Stimulated activated CD4-positive, alpha-beta T cell treated with anti-CD3 and anti-CD28 coated beads, Interleukin-4, amount 100 ng/mL, for 4 hours (primary cell): Measurements from ENCODE around the gene TENM3.
"Not testable (repeated sequence)": the region's sequence is repeated elsewhere in the genome, so short reads cannot be mapped to it uniquely, and the experiment has no call there.

Experiments
- DNase-seq, 2 experiments: peaks; one replicate each; pipeline ENCODE4 v3.0.0-alpha.2; 2020

TENM3 gene

DNA sequence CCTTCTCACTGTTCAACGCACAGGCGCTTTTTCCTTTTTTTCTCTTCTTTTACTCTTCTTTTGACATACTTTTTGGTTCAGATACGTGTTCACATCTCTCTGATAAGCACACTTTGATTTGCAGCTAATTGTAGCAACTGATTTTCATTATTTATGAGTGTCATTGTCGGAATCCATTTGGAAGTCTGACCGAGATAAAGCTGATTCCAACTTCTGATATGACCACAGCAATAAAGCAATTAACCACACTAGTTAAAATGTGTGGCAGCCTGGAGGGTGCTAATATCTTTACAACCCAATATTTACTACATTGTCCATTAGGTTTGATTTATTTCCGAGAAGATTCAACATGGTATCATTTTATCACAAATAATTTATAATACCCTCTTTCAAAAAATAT lies 101.8 kb downstream of the TENM3 start:
- no peak for DNase-seq

GRCh38 chr4:182346250-182346649 lies 103.0 kb downstream of the TENM3 start:
- no peak for DNase-seq

- DNase-seq, result no peak
These were observed 103.6 kb downstream of the TENM3 start for GRCh38 chr4:182346675-182347375.

DNA sequence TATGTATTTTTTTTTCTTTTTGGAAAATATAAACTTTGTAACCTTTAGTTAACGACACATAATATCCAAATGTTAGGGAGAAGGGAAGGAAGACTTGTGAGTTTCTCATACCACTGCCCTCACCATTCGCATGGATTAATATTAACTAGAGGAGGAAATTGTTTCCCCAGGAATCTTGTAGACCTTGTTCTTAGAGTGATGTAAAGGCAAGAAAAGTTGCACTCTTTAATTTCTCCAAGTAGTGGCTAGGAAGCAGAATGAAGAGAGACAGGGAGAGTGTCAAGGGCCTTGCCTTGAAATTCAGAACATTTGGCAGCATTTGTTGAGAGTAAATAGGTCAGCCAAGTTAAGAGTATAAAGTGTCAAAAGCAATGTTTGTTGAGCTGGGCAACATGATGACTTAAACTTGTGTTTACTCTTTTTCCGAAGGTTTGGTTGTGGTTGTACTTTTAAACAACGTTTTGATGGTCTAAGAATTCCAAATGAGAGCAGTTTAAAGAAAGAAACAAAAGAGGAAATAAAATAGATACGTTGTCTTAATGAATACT lies 105.7 kb downstream of the TENM3 start:
- DNase-seq, result no peak

GRCh38 chr4:182350041-182350440 lies 106.8 kb downstream of the TENM3 start:
- no peak for DNase-seq

- no peak for DNase-seq
These were observed 108.3 kb downstream of the TENM3 start for GRCh38 chr4:182351485-182351884.

DNA sequence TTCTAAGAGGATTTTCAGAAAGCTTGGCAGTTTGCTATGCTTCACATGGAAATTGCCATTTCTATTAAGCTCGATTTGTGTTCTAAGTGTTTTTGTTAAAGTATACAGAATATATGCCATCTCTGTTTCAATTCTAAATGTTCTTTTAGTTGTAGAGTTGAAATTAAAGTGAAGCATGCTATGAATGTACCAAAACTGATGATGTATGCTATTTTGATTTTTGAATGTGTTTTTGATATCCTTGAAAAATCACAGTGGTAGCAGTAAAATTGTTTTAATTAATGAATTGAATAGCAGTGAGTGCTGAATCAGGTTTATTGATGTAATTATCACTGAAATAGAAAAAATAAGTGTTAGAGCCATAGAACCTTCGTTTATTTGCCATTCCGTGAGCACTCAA lies 110.9 kb downstream of the TENM3 start:
- no peak for DNase-seq

DNA sequence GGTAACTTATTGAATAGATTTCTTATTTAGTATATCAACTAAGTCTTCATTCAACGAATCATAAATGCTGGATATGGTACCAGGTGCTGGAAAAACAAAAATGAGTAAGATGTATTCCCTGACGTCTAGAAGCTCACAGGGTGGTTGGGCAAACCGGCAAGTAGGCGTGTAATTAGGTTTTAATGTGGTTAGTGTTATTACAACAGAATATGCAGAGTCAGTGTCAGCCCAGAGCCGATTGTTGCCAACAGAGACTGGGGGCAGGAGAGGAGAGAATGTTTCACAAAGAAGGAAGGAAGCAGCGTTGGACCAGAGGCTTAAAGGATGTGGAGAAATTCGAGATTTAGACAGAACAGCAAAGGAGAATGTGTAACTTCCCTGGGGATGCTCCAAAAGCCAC lies 111.7 kb downstream of the TENM3 start:
- DNase-seq, result no peak

GRCh38 chr4:182367153-182367552 lies 124.0 kb downstream of the TENM3 start:
- no peak for DNase-seq

DNA sequence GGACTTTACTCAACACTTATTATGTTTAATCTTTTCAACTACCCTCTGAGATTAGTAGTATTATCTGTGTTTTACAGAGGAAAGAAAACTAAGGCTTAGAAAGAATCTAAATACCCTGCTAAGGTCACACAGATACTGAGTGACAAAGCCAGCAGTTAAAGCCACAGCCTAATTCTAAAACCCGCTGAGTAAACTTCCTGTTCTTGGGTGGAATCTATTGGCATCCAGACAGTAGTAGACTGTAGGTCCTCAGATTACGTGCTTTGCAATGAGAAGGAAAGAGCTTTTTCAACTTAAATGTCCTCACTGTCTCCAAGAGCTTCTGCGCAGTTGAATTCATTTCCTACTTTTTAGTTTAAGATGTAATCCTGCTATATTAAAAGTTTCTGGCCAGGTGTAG lies 126.0 kb downstream of the TENM3 start:
- DNase-seq, result no peak

GRCh38 chr4:182370491-182370890 lies 127.3 kb downstream of the TENM3 start:
- DNase-seq, result no peak

- no peak for DNase-seq
These were observed 137.6 kb downstream of the TENM3 start for GRCh38 chr4:182380771-182381181.

- DNase-seq, result no peak
These were observed 139.7 kb downstream of the TENM3 start for GRCh38 chr4:182382941-182383340.

DNA sequence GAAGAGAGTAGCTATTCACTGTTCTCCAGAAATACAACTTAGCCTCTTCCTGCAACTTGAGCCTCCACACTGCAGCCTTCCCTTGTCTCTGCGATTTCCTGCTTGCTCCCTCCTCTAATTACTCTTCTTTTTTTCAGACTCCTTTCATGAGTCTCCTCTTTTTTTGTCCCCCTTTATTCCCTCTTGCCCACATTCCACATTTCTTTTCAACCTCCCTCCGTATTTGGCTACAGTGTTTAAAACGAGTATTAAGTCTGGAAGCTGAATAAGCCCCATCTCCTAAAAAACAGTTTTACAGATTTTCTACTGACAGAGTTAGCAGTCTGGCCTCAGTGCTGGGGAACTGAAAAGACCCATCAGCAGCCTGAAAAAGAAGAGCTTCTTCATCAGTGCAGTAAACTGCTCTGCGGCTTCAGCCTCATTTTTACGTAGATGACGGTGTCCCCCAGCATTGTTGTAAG lies 141.5 kb downstream of the TENM3 start:
- no peak for DNase-seq

GRCh38 chr4:182385897-182386296 lies 142.7 kb downstream of the TENM3 start:
- DNase-seq, result no peak

GRCh38 chr4:182386576-182386975 lies 143.4 kb downstream of the TENM3 start:
- not testable (repeated sequence) for DNase-seq

DNA sequence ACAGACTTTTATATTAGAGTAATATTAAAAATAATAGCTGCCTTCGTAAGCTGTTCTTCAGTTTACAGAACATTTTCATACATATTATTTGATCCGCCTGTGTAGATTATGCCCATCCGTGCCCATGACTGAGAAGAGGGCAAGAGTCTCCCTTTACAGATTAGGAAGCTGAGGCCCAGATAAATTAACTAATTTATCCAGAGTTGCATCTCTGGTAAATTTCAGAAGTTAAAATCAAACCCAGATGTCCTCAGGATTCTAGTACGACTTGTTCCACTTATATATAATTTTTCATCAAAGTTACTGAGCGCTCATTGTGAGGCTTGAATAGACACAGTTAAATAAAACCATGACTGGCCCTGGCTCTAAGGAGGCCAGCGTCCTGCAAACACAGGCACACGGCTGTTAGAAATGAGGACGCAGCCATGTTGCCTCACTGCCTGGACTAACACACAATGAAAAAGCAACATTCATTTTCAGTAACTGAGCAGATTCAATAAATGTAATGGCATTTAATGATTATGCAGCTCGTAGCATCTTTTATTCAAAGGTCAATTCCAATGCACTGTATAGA lies 148.0 kb downstream of the TENM3 start:
- DNase-seq, result no peak

DNA sequence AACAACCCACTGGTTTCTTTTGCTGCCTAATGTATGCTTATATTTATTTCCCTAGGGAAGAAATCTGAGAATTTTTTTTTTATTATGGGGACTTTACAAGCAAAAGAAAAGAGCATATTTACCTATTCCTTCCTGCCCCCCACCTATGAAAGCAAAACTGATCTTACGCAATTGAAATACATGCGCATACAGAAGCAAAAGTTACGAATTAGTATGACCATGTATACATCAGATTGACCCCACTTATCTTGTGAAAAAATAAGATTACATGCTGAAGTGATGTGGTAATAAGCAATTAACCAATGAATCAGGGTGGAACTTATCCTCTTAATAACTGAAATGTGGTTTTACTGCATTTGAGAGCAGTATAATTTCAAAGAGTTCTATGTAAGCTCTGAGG lies 151.0 kb downstream of the TENM3 start:
- DNase-seq, result no peak

DNA sequence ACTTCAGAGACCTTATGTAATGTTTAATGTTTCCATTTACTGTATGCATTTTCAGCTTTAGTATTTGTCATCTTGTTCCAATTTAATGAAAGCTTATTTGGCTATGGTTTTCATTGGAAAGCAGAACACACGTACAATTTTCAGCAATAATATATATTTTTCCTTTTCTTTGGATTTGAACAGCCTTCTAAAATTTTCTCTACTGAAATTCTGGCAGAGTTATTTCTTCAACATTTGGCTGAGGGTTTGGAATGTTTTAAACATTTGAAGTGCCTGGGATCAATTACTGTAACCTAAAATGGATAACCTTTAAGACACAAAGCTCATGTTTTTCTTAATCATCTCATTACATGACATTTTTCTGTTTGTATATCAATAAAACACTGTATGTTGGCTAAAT lies 156.9 kb downstream of the TENM3 start:
- DNase-seq, result no peak

DNA sequence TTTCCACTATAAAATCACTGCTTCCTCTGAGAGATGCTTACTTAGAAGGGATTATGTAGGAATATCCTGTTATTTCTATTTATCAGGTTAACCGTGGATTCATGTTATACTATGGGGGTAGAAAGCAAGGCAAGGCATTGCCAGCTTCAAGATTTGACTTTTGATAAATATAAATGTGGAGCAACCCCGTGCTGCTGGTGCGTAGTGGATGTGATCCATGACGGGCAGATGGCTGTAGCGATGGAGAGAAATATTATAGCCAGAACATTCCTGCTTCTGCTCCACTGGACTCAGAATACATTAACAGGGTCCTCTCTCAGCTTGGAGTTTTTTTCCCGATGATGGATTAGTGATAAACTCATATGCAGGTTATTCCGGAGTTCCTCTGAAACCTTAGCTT lies 157.6 kb downstream of the TENM3 start:
- DNase-seq, result no peak

- no peak for DNase-seq
These were observed 161.2 kb downstream of the TENM3 start for GRCh38 chr4:182404376-182404775.

GRCh38 chr4:182405087-182405486 lies 161.9 kb downstream of the TENM3 start:
- DNase-seq, result no peak

- DNase-seq, result no peak
These were observed 166.1 kb downstream of the TENM3 start for GRCh38 chr4:182409271-182409670.

DNA sequence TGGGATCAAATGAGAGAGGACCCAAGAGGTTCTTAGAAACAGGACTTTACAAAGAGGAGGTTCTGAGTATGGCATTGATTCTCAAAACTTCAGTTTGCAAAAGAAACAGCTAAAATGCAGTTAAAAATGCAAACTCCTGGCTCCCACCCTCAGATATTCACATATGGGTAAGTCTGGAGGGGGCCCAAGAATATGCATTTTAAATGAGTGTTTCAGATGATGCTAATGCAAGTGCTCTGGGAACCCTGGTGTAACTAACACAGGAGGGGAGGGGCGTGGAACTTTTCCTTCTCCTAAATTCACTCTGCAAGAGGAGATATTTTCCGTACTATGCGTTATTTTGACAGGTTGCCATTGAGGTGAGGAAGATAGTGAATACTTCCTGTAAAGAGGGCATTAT lies 168.2 kb downstream of the TENM3 start:
- DNase-seq, result no peak

- DNase-seq, result no peak
These were observed 170.3 kb downstream of the TENM3 start for GRCh38 chr4:182413550-182413949.
